H1 (cell line): ENCODE results near the gene SPAG4. TPM values are rescaled to one million over a fixed set of nuclear protein-coding genes. Genes with fewer than 3 reads are reported as not detected.

ENCODE experiments used
- CTCF ChIA-PET: fragments of 300-600 bp; sonication (Branson Sonifier 250); formaldehyde crosslinking; loops from one replicate; lab custom pipeline; 2021; ENCODE audit not compliant: partially characterized antibody; lab: Charles Lee
- POLR2A ChIA-PET: fragments of 300-600 bp; sonication (Branson Sonifier 250); formaldehyde crosslinking; loops from one replicate; lab custom pipeline; 2021; ENCODE audit warnings: inconsistent platforms; ENCODE audit not compliant: partially characterized antibody; lab: Charles Lee
- DNase-seq, 2 experiments: peaks; one replicate each; pipeline versions ENCODE4 v3.0.0 to v3.0.0-alpha.2; 2010 to 2022; ENCODE audit warnings: low spot score in 2 of 2, low read depth in 1 of 2, mixed read lengths in 1 of 2
- FAIRE-seq: peaks from 2 replicates; lab custom pipeline; 2011; peaks lifted over from hg19 to GRCh38; lab: Jason Lieb, UNC
- H2AFZ ChIP-seq: 2 replicates; pipeline ENCODE4 v1.8.1; 2012; ENCODE audit warnings: low read length, inconsistent platforms
- H2AK5ac ChIP-seq: 2 replicates; pipeline ENCODE4 v1.6.1; 2013; ENCODE audit warnings: low read depth, low read length
- H2BK120ac ChIP-seq: replicated peaks from 2 replicates; pipeline ENCODE3; 2013; ENCODE audit warnings: low read depth, low read length, inconsistent platforms
- H2BK12ac ChIP-seq: 2 replicates; pipeline ENCODE4 v1.6.1; 2013; ENCODE audit warnings: low read depth, low read length
- H2BK15ac ChIP-seq: 2 replicates; pipeline ENCODE4 v1.6.1; 2013; ENCODE audit warnings: low read length
- H2BK20ac ChIP-seq: 2 replicates; pipeline ENCODE4 v1.6.1; 2013; ENCODE audit warnings: low read length
- H2BK5ac ChIP-seq: 2 replicates; pipeline ENCODE4 v1.6.1; 2013; ENCODE audit warnings: low read depth, low read length
- H3K14ac ChIP-seq: 2 replicates; pipeline ENCODE4 v1.6.1; 2013; ENCODE audit warnings: inconsistent platforms; ENCODE audit not compliant: insufficient read length
- H3K18ac ChIP-seq: 2 replicates; pipeline ENCODE4 v1.6.1; 2013; ENCODE audit warnings: low read length; ENCODE audit errors: extremely low read depth
- H3K23ac ChIP-seq: 2 replicates; pipeline ENCODE4 v1.6.1; 2013; ENCODE audit warnings: inconsistent platforms; ENCODE audit not compliant: insufficient read length
- H3K23me2 ChIP-seq: 2 replicates; pipeline ENCODE4 v1.6.1; 2013; ENCODE audit warnings: low read depth, low read length
- H3K27ac ChIP-seq: 2 replicates; pipeline ENCODE4 v1.6.1; 2011; ENCODE audit warnings: low read depth, low read length, inconsistent platforms
- H3K27me3 ChIP-seq, 4 experiments: replicated peaks in 1 of 4; 1 replicate in 1 of 4; 2 replicates in 3 of 4; pipeline versions ENCODE4 v1.6.1 to v1.8.1; 2011 to 2013; ENCODE audit warnings: low read length in 3 of 4, mild to moderate bottlenecking in 3 of 4, inconsistent platforms in 2 of 4, mixed read lengths in 2 of 4, moderate library complexity in 1 of 4; ENCODE audit not compliant: control insufficient read depth in 3 of 4, insufficient read depth in 3 of 4; ENCODE audit errors: extremely low read depth in 1 of 4
- H3K36me3 ChIP-seq, 4 experiments: 2 replicates each; pipeline versions ENCODE4 v1.6.1 to v1.8.1; 2011 to 2013; ENCODE audit warnings: mild to moderate bottlenecking in 4 of 4, low read length in 3 of 4, moderate library complexity in 2 of 4, control low read depth in 1 of 4, inconsistent platforms in 1 of 4; ENCODE audit not compliant: insufficient read depth in 4 of 4, control insufficient read depth in 2 of 4
- H3K4ac ChIP-seq: replicated peaks from 2 replicates; pipeline ENCODE3; 2013; ENCODE audit warnings: low read length, low read depth, mixed read lengths, inconsistent platforms; ENCODE audit not compliant: insufficient read length
- H3K4me1 ChIP-seq, 4 experiments: replicated peaks in 1 of 4; 1 replicate in 1 of 4; 2 replicates in 3 of 4; pipeline versions ENCODE4 v1.6.1 to v1.8.1; 2011 to 2013; ENCODE audit warnings: low read length in 3 of 4, inconsistent platforms in 2 of 4, mixed read lengths in 1 of 4; ENCODE audit not compliant: insufficient read depth in 4 of 4, control insufficient read depth in 3 of 4
- H3K4me2 ChIP-seq, 2 experiments: 2 replicates each; pipeline versions ENCODE4 v1.6.1 to v1.8.1; 2011 to 2013; ENCODE audit warnings: low read depth in 2 of 2, low read length in 2 of 2, control low read depth in 1 of 2, inconsistent platforms in 1 of 2, mild to moderate bottlenecking in 1 of 2; ENCODE audit not compliant: insufficient read depth in 1 of 2
- H3K4me3 ChIP-seq, 4 experiments: fragments of 200-600, 300-600 bp in 1 of 4; sonication (generic), shearing (Covaris generic), sonication (Bioruptor Twin) in 1 of 4; 2 replicates each; pipeline versions ENCODE4 v1.5.1 to v1.8.1; 2011 to 2016; ENCODE audit warnings: low read length in 4 of 4, low read depth in 3 of 4, control low read depth in 2 of 4, inconsistent platforms in 2 of 4, mild to moderate bottlenecking in 2 of 4, mixed read lengths in 1 of 4, moderate library complexity in 1 of 4; ENCODE audit not compliant: insufficient read depth in 2 of 4; ENCODE audit errors: extremely low read depth in 1 of 4
- H3K56ac ChIP-seq: replicated peaks from 2 replicates; pipeline ENCODE3; 2013; ENCODE audit warnings: low read depth, mild to moderate bottlenecking, mixed read lengths, low read length, inconsistent platforms; ENCODE audit not compliant: insufficient read length
- H3K79me1 ChIP-seq: 2 replicates; pipeline ENCODE4 v1.6.1; 2013; ENCODE audit warnings: low read depth, low read length, control low read depth
- H3K79me2 ChIP-seq, 2 experiments: 2 replicates each; pipeline versions ENCODE4 v1.6.1 to v1.8.1; 2012 to 2013; ENCODE audit warnings: low read length in 2 of 2, mild to moderate bottlenecking in 2 of 2, inconsistent platforms in 1 of 2; ENCODE audit not compliant: insufficient read depth in 2 of 2, control insufficient read depth in 1 of 2
- H3K9ac ChIP-seq, 4 experiments: replicated peaks in 1 of 4; 1 replicate in 1 of 4; 2 replicates in 3 of 4; pipeline versions ENCODE4 v1.6.1 to v1.8.1; 2011 to 2013; ENCODE audit warnings: low read depth in 3 of 4, low read length in 3 of 4, control low read depth in 2 of 4, mild to moderate bottlenecking in 2 of 4, moderate library complexity in 2 of 4, inconsistent platforms in 1 of 4; ENCODE audit errors: extremely low read depth in 1 of 4
- H3K9me3 ChIP-seq, 2 experiments: 2 replicates each; pipeline versions ENCODE4 v1.6.1 to v1.8.1; 2012 to 2013; ENCODE audit warnings: mild to moderate bottlenecking in 2 of 2, moderate library complexity in 2 of 2, control low read depth in 1 of 2, inconsistent platforms in 1 of 2, low read depth in 1 of 2, low read length in 1 of 2, mixed read lengths in 1 of 2; ENCODE audit not compliant: insufficient read depth in 2 of 2
- H4K20me1 ChIP-seq, 2 experiments: replicated peaks in 1 of 2; 2 replicates each; pipeline versions ENCODE3 to v1.8.1; 2011 to 2013; ENCODE audit warnings: inconsistent platforms in 2 of 2, low read length in 2 of 2, mild to moderate bottlenecking in 1 of 2; ENCODE audit not compliant: insufficient read depth in 2 of 2, control insufficient read depth in 1 of 2
- H4K5ac ChIP-seq: 2 replicates; pipeline ENCODE4 v1.6.1; 2013; ENCODE audit warnings: low read length, low read depth, mixed read lengths, inconsistent platforms; ENCODE audit not compliant: insufficient read length
- H4K8ac ChIP-seq: 2 replicates; pipeline ENCODE4 v1.8.0; 2013; ENCODE audit warnings: mild to moderate bottlenecking, moderate library complexity, low read length, inconsistent platforms; ENCODE audit not compliant: insufficient read depth; ENCODE audit errors: extremely low read depth
- H4K91ac ChIP-seq: replicated peaks from 2 replicates; pipeline ENCODE3; 2013; ENCODE audit warnings: low read length, mixed read lengths, inconsistent platforms; ENCODE audit not compliant: insufficient read length
- CEBPB ChIP-seq: IDR thresholded peaks from 2 replicates; pipeline ENCODE4 v1.6.1; 2012; ENCODE audit warnings: low read depth, low read length
- KDM5A ChIP-seq: fragments of 200-600 bp; IDR thresholded peaks from 2 replicates; pipeline ENCODE4 v1.7.1; 2012; ENCODE audit warnings: mild to moderate bottlenecking, low read length, inconsistent platforms, mixed read lengths
- POLR2A ChIP-seq, 2 experiments: IDR thresholded peaks; 1 replicate in 1 of 2; 2 replicates in 1 of 2; pipeline ENCODE4 v1.6.1; 2011; ENCODE audit warnings: low read depth in 2 of 2, low read length in 2 of 2, mild to moderate bottlenecking in 2 of 2; ENCODE audit errors: control extremely low read depth in 1 of 2
- TBP ChIP-seq: IDR thresholded peaks from 2 replicates; pipeline ENCODE4 v1.6.1; 2011; ENCODE audit warnings: low read depth, low read length, improper control_type of control experiment
- WGBS, 2 experiments: shearing (Covaris generic) in 1 of 2; methylation state at CpG; one replicate each; pipeline versions ENCODE4 v1.1.6 to v1.1.7; 2013 to 2015; ENCODE audit warnings: low lambda C conversion rate in 2 of 2, mixed read lengths in 2 of 2, inconsistent platforms in 1 of 2, low coverage in 1 of 2, missing lambda C conversion rate in 1 of 2; ENCODE audit not compliant: insufficient replicate concordance in 2 of 2, insufficient coverage in 1 of 2, insufficient read length in 1 of 2; ENCODE audit errors: extremely low coverage in 1 of 2, missing lambda C conversion rate in 1 of 2; 5-methylcytosine and 5-hydroxymethylcytosine counted together
- polyA plus RNA-seq, 7 experiments: library from polyadenylated mRNA; depleted of rRNA in 3 of 7; stranded (reverse) in 5 of 7; unstranded in 2 of 7; fragments of >200 nt in 5 of 7; fragments of 200-250 nt in 2 of 7; gene quantifications; 1 replicate in 5 of 7; 2 replicates in 1 of 7; 4 replicates in 1 of 7; pipeline versions ENCODE4 v1.2.1 to v1.2.3, GENCODE V29; 2011 to 2013; ENCODE audit warnings: missing spikeins in 2 of 7, mixed read lengths in 2 of 7
- total RNA-seq: library from RNA; stranded (reverse); fragmentation: NEBNext Ultra II Directional; extraction: Animal tissue kit (Norgen Biotek cat#: 25700); gene quantifications from 2 replicates; pipeline ENCODE4 v1.2.1, GENCODE V29; 2021

Gene SPAG4
- total and polyA plus RNA-seq, 2 of the 8 experiments (the other 6 are each of a cell fraction or from before 2014, with no cell fraction given), result 2.4 to 6.0 TPM

DNA sequence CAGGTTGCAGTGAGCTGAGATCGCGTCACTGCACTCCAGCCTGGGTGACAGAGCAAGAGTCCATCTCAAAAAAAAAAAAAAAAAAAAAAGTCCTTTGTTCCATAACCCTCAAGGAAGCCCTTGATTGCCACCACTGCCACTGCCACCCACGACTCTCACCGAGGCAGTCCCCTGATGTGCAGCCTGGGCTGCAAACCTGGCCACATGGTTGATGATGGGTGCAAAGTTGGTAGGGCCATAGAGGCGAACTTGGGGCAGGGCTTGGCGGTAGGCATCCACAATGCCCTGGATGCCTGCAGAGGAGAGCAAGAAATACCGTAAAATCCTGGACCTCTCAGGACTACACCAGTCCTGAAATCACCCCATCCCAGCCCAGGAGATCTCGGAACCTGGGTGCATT lies 11.5 kb downstream of the SPAG4 start:
- Histone ChIP-seq H2BK5ac (no peak overlapping the region), H4K5ac (no peak overlapping the region), H3K4ac (no peak overlapping the region), H3K23me2 (no peaks in the 10 kb centered on the region), H3K27me3 (no peaks in the 10 kb centered on the region), H3K36me3 (peaks cover 24 to 68% (median 46%) of the 10 kb centered on the region in 4 experiments), H3K4me3 (no peak overlapping the region), H4K91ac (no peak overlapping the region), H3K23ac (no peak overlapping the region), H4K8ac (no peak overlapping the region), H2BK120ac (no peak overlapping the region), H2AK5ac (no peak overlapping the region), H2BK15ac (no peak overlapping the region), H3K79me1 (peaks cover 2% of the 10 kb centered on the region; the same call in 1 of the 2 replicates), H3K9ac (no peak overlapping the region), H3K56ac (no peak overlapping the region), H3K4me2 (no peak overlapping the region), H2BK20ac (no peak overlapping the region), H3K27ac (no peak overlapping the region), H3K9me3 (no peaks in the 10 kb centered on the region), H3K79me2 (no peaks in the 10 kb centered on the region), H3K14ac (no peak overlapping the region), H4K20me1 (peaks cover 2 to 11% of the 10 kb centered on the region in 2 experiments), H3K18ac (no peak overlapping the region), H3K4me1 (no peaks in the 10 kb centered on the region), H2BK12ac (no peak overlapping the region), H2AFZ (no peak overlapping the region)
- FAIRE-seq (no peak), DNase-seq (no peak)
- POLR2A ChIA-PET, result interaction anchor here (0.7 to 1.3 kb wide), 2 partner anchors 10 to 64 kb away, joined by 3 to 6 read pairs; no protein-coding TSS in a partner anchor
- whole genome bisulfite sequencing, 2 experiments, result 88% methylated on average over 6 of the region's 8 CpGs; no CpG with 5 or more reads in 1 of the 2 experiments
- CTCF ChIA-PET, result interaction anchor here (0.6 kb wide), 1 partner anchor 1283 kb away, joined by 3 read pairs; no protein-coding TSS in a partner anchor
- TF ChIP-seq CEBPB (no peak), KDM5A (no peak), TBP (no peak), POLR2A (IDR thresholded peaks at IDR 0.05; ENCODE audit: control extremely low read depth in 1 of 2, low read depth in 2 of 2, low read length in 2 of 2) (no peak)
